ENCODE measurements around the gene FBXL7. TPM values are rescaled to one million over a fixed set of nuclear protein-coding genes. Genes with fewer than 3 reads are reported as not detected.

The FBXL7 gene
- total and polyA plus RNA-seq, 2 donors (not counting 1 experiment from before 2014, with no cell fraction given) = not detected

- no peaks in the 10 kb centered on the region for H3K27me3 ChIP-seq (replicated peaks in 1 of 4; ENCODE audit: control extremely low read depth in 1 of 4, control insufficient read depth in 3 of 4, insufficient read depth in 4 of 4, low read length in 3 of 4)
- no peak overlapping the region for H3K4me3 Mint-ChIP-seq
- 86% methylated on average over 2 of the region's 4 CpGs for WGBS (ENCODE audit: insufficient coverage)
- ATAC-seq (ENCODE audit: low read depth) (no peak), DNase-seq (no peak)
- CTCF ChIA-PET = no interaction called here
- POLR2A ChIA-PET = no interaction called here
- H4K20me1 ChIP-seq (ENCODE audit: control insufficient read depth, insufficient read depth, low read length, poor library complexity, severe bottlenecking) = no peaks in the 10 kb centered on the region
- H3K36me3 ChIP-seq (replicated peaks in 1 of 2; ENCODE audit: control extremely low read depth in 1 of 2, control insufficient read depth in 1 of 2, extremely low read depth in 1 of 2, insufficient read depth in 2 of 2, low read length in 1 of 2) = no peaks in the 10 kb centered on the region
- H3K4me1 Mint-ChIP-seq = no peaks in the 10 kb centered on the region
- no peak overlapping the region for H3K9ac ChIP-seq (ENCODE audit: low read length)
- no peak overlapping the region for H3K4me2 ChIP-seq (replicated peaks; ENCODE audit: low read depth, low read length, poor library complexity, severe bottlenecking)
- H3K9me3 Mint-ChIP-seq (ENCODE audit: insufficient read depth) = peaks cover 3% of the 10 kb centered on the region
- H3K79me2 ChIP-seq (ENCODE audit: control insufficient read depth, insufficient read depth, low read length) = no peaks in the 10 kb centered on the region
- no peak overlapping the region for H3K4me3 ChIP-seq (ENCODE audit: control extremely low read depth in 1 of 5, extremely low read depth in 1 of 5, insufficient read depth in 1 of 5, low read depth in 2 of 5, low read length in 4 of 5)
- no peak overlapping the region for H3K27ac ChIP-seq (ENCODE audit: low read length in 2 of 2)
- no peaks in the 10 kb centered on the region for H3K27me3 Mint-ChIP-seq
- intact Hi-C loops (cut with micrococcal nuclease) = no loop called here
- no peaks in the 10 kb centered on the region for H3K9me3 ChIP-seq (ENCODE audit: control extremely low read depth in 1 of 3, control insufficient read depth in 2 of 3, insufficient read depth in 1 of 3, low read length in 2 of 3)
- no peaks in the 10 kb centered on the region for H3K4me1 ChIP-seq (ENCODE audit: control insufficient read depth in 2 of 2, insufficient read depth in 2 of 2, low read length in 2 of 2)
- no peak overlapping the region for H2AFZ ChIP-seq (ENCODE audit: insufficient read depth, low read depth, low read length, poor library complexity, severe bottlenecking)
- no peak overlapping the region for H3K27ac Mint-ChIP-seq
- TF ChIP-seq EZH2 (IDR thresholded peaks at IDR 0.05; ENCODE audit: borderline replicate concordance, insufficient read depth, low read depth, low read length, poor library complexity, severe bottlenecking) = no peak
- TF ChIP-seq CTCF (IDR thresholded peaks at IDR 0.05) = no peak
These were observed 16.5 kb upstream of the FBXL7 start for GRCh38 chr5:15483351-15484097.

- no peak for TF ChIP-seq EZH2 (IDR thresholded peaks at IDR 0.05; ENCODE audit: borderline replicate concordance, insufficient read depth, low read depth, low read length, poor library complexity, severe bottlenecking)
- no peak for TF ChIP-seq CTCF (IDR thresholded peaks at IDR 0.05)
- no peak overlapping the region for H3K4me3 ChIP-seq (ENCODE audit: control extremely low read depth in 1 of 5, extremely low read depth in 1 of 5, insufficient read depth in 1 of 5, low read depth in 2 of 5, low read length in 4 of 5)
- H3K4me2 ChIP-seq (replicated peaks; ENCODE audit: low read depth, low read length, poor library complexity, severe bottlenecking) = no peak overlapping the region
- CTCF ChIA-PET = no interaction called here
- H3K27me3 ChIP-seq (replicated peaks in 1 of 4; ENCODE audit: control extremely low read depth in 1 of 4, control insufficient read depth in 3 of 4, insufficient read depth in 4 of 4, low read length in 3 of 4) = no peaks in the 10 kb centered on the region
- no peaks in the 10 kb centered on the region for H3K4me1 Mint-ChIP-seq
- 57% methylated on average over 2 of the region's 2 CpGs for WGBS (ENCODE audit: insufficient coverage)
- H4K20me1 ChIP-seq (ENCODE audit: control insufficient read depth, insufficient read depth, low read length, poor library complexity, severe bottlenecking) = no peaks in the 10 kb centered on the region
- ATAC-seq (ENCODE audit: low read depth) (no peak), DNase-seq (no peak)
- no peak overlapping the region for H2AFZ ChIP-seq (ENCODE audit: insufficient read depth, low read depth, low read length, poor library complexity, severe bottlenecking)
- no peaks in the 10 kb centered on the region for H3K27me3 Mint-ChIP-seq
- no peak overlapping the region for H3K9ac ChIP-seq (ENCODE audit: low read length)
- POLR2A ChIA-PET = no interaction called here
- no peaks in the 10 kb centered on the region for H3K9me3 ChIP-seq (ENCODE audit: control extremely low read depth in 1 of 3, control insufficient read depth in 2 of 3, insufficient read depth in 1 of 3, low read length in 2 of 3)
- H3K36me3 ChIP-seq (replicated peaks in 1 of 2; ENCODE audit: control extremely low read depth in 1 of 2, control insufficient read depth in 1 of 2, extremely low read depth in 1 of 2, insufficient read depth in 2 of 2, low read length in 1 of 2) = no peaks in the 10 kb centered on the region
- H3K4me3 Mint-ChIP-seq = no peak overlapping the region
- H3K27ac Mint-ChIP-seq = no peak overlapping the region
- H3K4me1 ChIP-seq (ENCODE audit: control insufficient read depth in 2 of 2, insufficient read depth in 2 of 2, low read length in 2 of 2) = no peaks in the 10 kb centered on the region
- no peaks in the 10 kb centered on the region for H3K9me3 Mint-ChIP-seq (ENCODE audit: insufficient read depth)
- intact Hi-C loops (cut with micrococcal nuclease) = no loop called here
- no peak overlapping the region for H3K27ac ChIP-seq (ENCODE audit: low read length in 2 of 2)
- H3K79me2 ChIP-seq (ENCODE audit: control insufficient read depth, insufficient read depth, low read length) = no peaks in the 10 kb centered on the region
These were observed 12.8 kb upstream of the FBXL7 start for GRCh38 chr5:15487228-15487627.

All from B cell (primary cell).